Trophoblast cell (in vitro differentiated cells and primary cell): ENCODE results near the gene PRMT5.
A peak's percentile ranks its signal among the peaks of the same experiment; 100 is the strongest.

Experiments used
- DNase-seq, 2 donors: peaks; one replicate each; pipeline ENCODE4 v3.0.0-alpha.2; 2016
- H2AFZ ChIP-seq: 2 replicates; pipeline ENCODE4 v1.6.1; 2013; ENCODE audit warnings: low read length, moderate library complexity, mild to moderate bottlenecking; ENCODE audit not compliant: insufficient read depth, poor library complexity
- H2AK5ac ChIP-seq: 2 replicates; pipeline ENCODE4 v1.6.1; 2013; ENCODE audit warnings: mild to moderate bottlenecking, low read length
- H2BK120ac ChIP-seq: 2 replicates; pipeline ENCODE4 v1.6.1; 2013; ENCODE audit warnings: low read length, mild to moderate bottlenecking, moderate library complexity; ENCODE audit not compliant: insufficient read depth, poor library complexity
- H2BK12ac ChIP-seq: 2 replicates; pipeline ENCODE4 v1.6.1; 2013; ENCODE audit warnings: mild to moderate bottlenecking, low read length, moderate library complexity
- H2BK5ac ChIP-seq: 2 replicates; pipeline ENCODE4 v1.6.1; 2013; ENCODE audit warnings: low read length, low read depth, moderate library complexity, mild to moderate bottlenecking; ENCODE audit not compliant: poor library complexity
- H3K14ac ChIP-seq: 2 replicates; pipeline ENCODE4 v1.6.1; 2013; ENCODE audit warnings: mild to moderate bottlenecking, low read length
- H3K18ac ChIP-seq: 2 replicates; pipeline ENCODE4 v1.6.1; 2013; ENCODE audit warnings: mild to moderate bottlenecking, low read length
- H3K23ac ChIP-seq: 2 replicates; pipeline ENCODE4 v1.6.1; 2013; ENCODE audit warnings: low read length
- H3K27ac ChIP-seq: 2 replicates; pipeline ENCODE4 v1.5.1; 2013; ENCODE audit warnings: low read depth, mild to moderate bottlenecking, inconsistent platforms, low read length, moderate library complexity
- H3K27me3 ChIP-seq: 2 replicates; pipeline ENCODE4 v1.6.1; 2013; ENCODE audit warnings: inconsistent platforms, mild to moderate bottlenecking, low read length, moderate library complexity; ENCODE audit not compliant: insufficient read depth
- H3K36me3 ChIP-seq, 2 experiments: 1 replicate in 1 of 2; 2 replicates in 1 of 2; pipeline ENCODE4 v1.6.1; 2013; ENCODE audit warnings: low read length in 2 of 2, mild to moderate bottlenecking in 2 of 2, moderate library complexity in 1 of 2; ENCODE audit not compliant: insufficient read depth in 2 of 2, control insufficient read depth in 1 of 2
- H3K4ac ChIP-seq: 2 replicates; pipeline ENCODE4 v1.6.1; 2013; ENCODE audit warnings: low read depth, mild to moderate bottlenecking, low read length, moderate library complexity
- H3K4me1 ChIP-seq, 2 experiments: 1 replicate in 1 of 2; 2 replicates in 1 of 2; pipeline ENCODE4 v1.6.1; 2013; ENCODE audit warnings: low read length in 2 of 2, mild to moderate bottlenecking in 2 of 2, moderate library complexity in 1 of 2; ENCODE audit not compliant: insufficient read depth in 2 of 2, control insufficient read depth in 1 of 2
- H3K4me2 ChIP-seq: 2 replicates; pipeline ENCODE4 v1.6.1; 2013; ENCODE audit warnings: inconsistent platforms, mild to moderate bottlenecking, low read length, moderate library complexity
- H3K4me3 ChIP-seq: 2 replicates; pipeline ENCODE4 v1.5.1; 2013; ENCODE audit warnings: mild to moderate bottlenecking, low read depth, low read length, inconsistent platforms
- H3K79me1 ChIP-seq: one replicate; pipeline ENCODE4 v1.6.1; 2013; ENCODE audit warnings: low read length
- H3K79me2 ChIP-seq: 2 replicates; pipeline ENCODE4 v1.6.1; 2013; ENCODE audit warnings: low read length, mild to moderate bottlenecking; ENCODE audit not compliant: control insufficient read depth, insufficient read depth, poor library complexity
- H3K9ac ChIP-seq: 2 replicates; pipeline ENCODE4 v1.6.1; 2013; ENCODE audit warnings: mild to moderate bottlenecking, low read length
- H3K9me3 ChIP-seq: 2 replicates; pipeline ENCODE4 v1.6.1; 2013; ENCODE audit warnings: low read depth, mild to moderate bottlenecking, control low read depth, inconsistent platforms, low read length; ENCODE audit not compliant: insufficient read depth
- H4K12ac ChIP-seq: 2 replicates; pipeline ENCODE4 v1.6.1; 2013; ENCODE audit warnings: low read depth, mild to moderate bottlenecking, low read length, moderate library complexity
- H4K8ac ChIP-seq: 2 replicates; pipeline ENCODE4 v1.6.1; 2013; ENCODE audit warnings: low read depth, mild to moderate bottlenecking, low read length, moderate library complexity
- H4K91ac ChIP-seq: one replicate; pipeline ENCODE4 v1.6.1; 2013; ENCODE audit warnings: low read depth, mild to moderate bottlenecking, low read length, moderate library complexity
- WGBS: extraction: QIAGEN DNeasy Blood & Tissue Kit; methylation state at CpG from one replicate; pipeline ENCODE4 v1.1.7; 2013; ENCODE audit warnings: missing lambda C conversion rate; ENCODE audit not compliant: insufficient read length, insufficient coverage; ENCODE audit errors: extremely low coverage; 5-methylcytosine and 5-hydroxymethylcytosine counted together

Gene PRMT5

DNA sequence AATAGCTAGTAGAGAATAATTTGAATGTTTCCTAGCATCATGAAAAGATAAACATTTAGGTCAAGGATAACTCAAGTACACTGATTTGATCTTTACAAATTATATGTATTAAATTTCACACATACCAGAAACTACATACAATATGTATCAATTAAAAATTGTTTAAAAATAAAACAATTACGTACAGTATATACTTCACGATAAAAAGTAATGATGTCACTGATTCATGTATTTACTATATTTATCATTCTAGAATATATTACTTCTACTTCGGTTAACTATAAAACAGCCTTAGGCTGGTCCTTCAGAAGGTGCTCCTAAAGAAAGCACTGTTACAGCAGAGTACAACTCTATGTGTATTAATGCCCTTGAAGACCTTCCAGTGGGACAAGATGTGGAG, 21.7 kb downstream of the PRMT5 start:
- no peaks in the 10 kb centered on the region for H3K79me2 ChIP-seq
- no peak overlapping the region for H3K4ac ChIP-seq
- H3K14ac ChIP-seq, result no peak overlapping the region
- no peak overlapping the region for H4K91ac ChIP-seq
- H3K4me3 ChIP-seq, result no peak overlapping the region
- WGBS, result no CpG with 5 or more reads among the region's 3 CpGs
- H3K27ac ChIP-seq, result no peak overlapping the region
- H3K4me1 ChIP-seq, result no peaks in the 10 kb centered on the region
- H3K23ac ChIP-seq, result no peak overlapping the region
- no peak overlapping the region for H2AK5ac ChIP-seq
- H3K79me1 ChIP-seq, result no peaks in the 10 kb centered on the region
- H2AFZ ChIP-seq, result no peak overlapping the region
- no peak overlapping the region for H2BK12ac ChIP-seq
- no peak overlapping the region for H3K4me2 ChIP-seq
- no peak overlapping the region for H2BK5ac ChIP-seq
- H3K27me3 ChIP-seq, result no peaks in the 10 kb centered on the region
- no peak overlapping the region for H4K12ac ChIP-seq
- H3K9me3 ChIP-seq, result peaks cover 2% of the 10 kb centered on the region
- DNase-seq, result no peak
- no peak overlapping the region for H3K9ac ChIP-seq
- H3K36me3 ChIP-seq, result peaks cover 47 to 60% of the 10 kb centered on the region in 2 experiments
- H3K18ac ChIP-seq, result no peak overlapping the region
- H2BK120ac ChIP-seq, result no peak overlapping the region
- H4K8ac ChIP-seq, result no peak overlapping the region

DNA sequence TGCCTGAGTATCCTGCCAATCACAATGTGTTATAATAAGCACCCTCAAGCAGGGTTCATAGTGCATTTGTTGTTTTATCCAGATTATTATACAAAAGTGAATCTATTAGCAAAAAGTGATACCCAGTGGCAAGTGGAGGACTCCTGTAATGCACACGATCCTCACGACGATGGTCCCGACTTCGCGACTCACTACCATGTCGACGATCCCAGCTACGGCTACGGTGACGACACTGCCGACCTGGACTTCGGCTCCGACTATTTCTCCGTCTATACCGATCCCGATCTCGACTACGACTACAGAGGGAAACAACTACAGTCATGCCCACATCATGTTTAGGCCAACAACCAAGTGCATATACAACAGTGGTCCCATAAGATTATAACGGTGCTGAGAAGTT, 23.1 kb downstream of the PRMT5 start:
- no peak overlapping the region for H2BK12ac ChIP-seq
- no CpG with 5 or more reads among the region's 20 CpGs for WGBS

DNA sequence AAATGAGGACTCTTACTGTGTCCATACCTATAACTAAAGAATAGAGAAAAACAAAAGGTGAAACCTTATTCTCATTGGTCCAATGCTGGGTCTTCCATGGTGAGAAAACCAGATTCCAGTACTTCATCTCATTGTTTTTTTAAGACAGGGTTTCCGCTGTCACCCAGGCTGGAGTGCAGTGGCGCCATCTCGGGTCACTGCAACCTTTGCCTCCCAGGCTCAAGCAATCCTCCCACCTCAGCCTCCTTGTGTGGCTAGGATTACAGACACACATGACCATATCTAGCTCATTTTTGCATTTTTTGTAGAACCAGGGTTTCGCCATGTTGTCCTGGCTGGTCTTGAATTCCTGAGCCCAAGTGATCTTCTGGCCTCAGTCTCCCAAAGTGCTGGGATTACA, 23.5 kb downstream of the PRMT5 start:
- DNase-seq, result no peak
- Histone ChIP-seq H3K27ac (no peak overlapping the region), H3K4me2 (no peak overlapping the region), H3K36me3 (peaks cover 59 to 75% of the 10 kb centered on the region in 2 experiments), H3K14ac (no peak overlapping the region), H2BK5ac (no peak overlapping the region), H3K4me1 (no peaks in the 10 kb centered on the region), H2BK120ac (no peak overlapping the region), H3K4me3 (no peak overlapping the region), H2AFZ (no peak overlapping the region), H3K18ac (no peak overlapping the region), H3K27me3 (no peaks in the 10 kb centered on the region), H3K9ac (no peak overlapping the region), H4K12ac (no peak overlapping the region), H4K8ac (no peak overlapping the region), H4K91ac (no peak overlapping the region), H3K79me2 (no peaks in the 10 kb centered on the region), H2AK5ac (no peak overlapping the region), H3K23ac (no peak overlapping the region), H3K4ac (no peak overlapping the region), H3K79me1 (no peaks in the 10 kb centered on the region), H3K9me3 (peaks cover 2% of the 10 kb centered on the region), H2BK12ac (no peak overlapping the region)
- WGBS, result no CpG with 5 or more reads among the region's 4 CpGs

More for the DNA sequence above, 23.1 kb downstream of the PRMT5 start:
- Histone ChIP-seq H3K4me1 (no peaks in the 10 kb centered on the region), H3K79me2 (no peaks in the 10 kb centered on the region), H2AFZ (no peak overlapping the region), H3K9ac (peak overlapping the region; percentile 3), H4K8ac (no peak overlapping the region), H3K14ac (no peak overlapping the region), H2AK5ac (no peak overlapping the region), H3K27me3 (no peaks in the 10 kb centered on the region), H3K27ac (no peak overlapping the region), H3K4ac (no peak overlapping the region), H3K9me3 (peaks cover 2% of the 10 kb centered on the region), H3K23ac (no peak overlapping the region), H4K12ac (no peak overlapping the region), H3K18ac (no peak overlapping the region), H3K36me3 (peaks cover 54 to 73% of the 10 kb centered on the region in 2 experiments), H2BK5ac (no peak overlapping the region), H2BK120ac (no peak overlapping the region), H3K4me2 (no peak overlapping the region), H3K79me1 (no peaks in the 10 kb centered on the region), H3K4me3 (no peak overlapping the region), H4K91ac (no peak overlapping the region)
- DNase-seq, result no peak

DNA sequence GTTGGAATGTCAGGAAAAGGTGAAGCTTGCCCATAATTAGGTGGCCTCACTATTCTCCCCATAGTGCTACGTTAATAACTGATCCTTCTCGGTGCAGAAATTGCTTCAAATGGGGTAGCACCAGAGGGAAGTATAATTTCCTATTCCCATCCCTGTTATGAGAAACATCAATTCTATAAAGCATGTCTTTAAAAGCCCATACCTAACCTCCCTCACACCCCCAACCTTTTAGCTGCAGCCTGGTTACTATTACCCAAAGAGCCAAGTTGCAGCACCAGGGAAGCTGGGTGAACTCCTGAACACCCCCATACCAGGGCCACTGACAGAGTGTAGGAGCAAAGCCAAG, 25.5 kb downstream of the PRMT5 start:
- no peaks in the 10 kb centered on the region for H3K27me3 ChIP-seq
- no peak overlapping the region for H4K12ac ChIP-seq
- H3K23ac ChIP-seq, result no peak overlapping the region
- H3K4me3 ChIP-seq, result no peak overlapping the region
- H3K9me3 ChIP-seq, result peaks cover 2% of the 10 kb centered on the region
- no peak for DNase-seq
- no peaks in the 10 kb centered on the region for H3K79me2 ChIP-seq
- no peak overlapping the region for H3K14ac ChIP-seq
- no peak overlapping the region for H3K27ac ChIP-seq
- no peak overlapping the region for H2BK5ac ChIP-seq
- no peak overlapping the region for H3K9ac ChIP-seq
- no peaks in the 10 kb centered on the region for H3K79me1 ChIP-seq
- no peak overlapping the region for H3K18ac ChIP-seq
- no peak overlapping the region for H2BK120ac ChIP-seq
- no peak overlapping the region for H2AFZ ChIP-seq
- H3K4me1 ChIP-seq, result peaks cover 0 to 1% of the 10 kb centered on the region in 2 experiments
- no peak overlapping the region for H4K91ac ChIP-seq
- no peak overlapping the region for H3K4me2 ChIP-seq
- H3K4ac ChIP-seq, result no peak overlapping the region
- peaks cover 49 to 66% of the 10 kb centered on the region in 2 experiments for H3K36me3 ChIP-seq
- H4K8ac ChIP-seq, result no peak overlapping the region
- H2BK12ac ChIP-seq, result no peak overlapping the region
- H2AK5ac ChIP-seq, result no peak overlapping the region
- WGBS, result no CpG with 5 or more reads among the region's 2 CpGs
